GM23248 (cell line): ENCODE measurements around the gene ITGA11. TPM values are rescaled to one million over a fixed set of nuclear protein-coding genes. Genes with fewer than 3 reads are reported as not detected.

Source experiments
- DNase-seq: peaks from one replicate; pipeline ENCODE4 v3.0.0-alpha.2; 2015
- H2AFZ ChIP-seq: fragments of 200-600 bp; sonication (generic); 2 replicates; pipeline ENCODE4 v1.6.1; 2016; ENCODE audit warnings: antibody characterized with exemption
- H3F3A ChIP-seq: fragments of 200-600 bp; sonication (generic); 2 replicates; pipeline ENCODE4 v1.6.1; 2016; ENCODE audit warnings: mild to moderate bottlenecking, antibody characterized with exemption, mixed run types; ENCODE audit not compliant: insufficient read depth
- H3K27ac ChIP-seq: fragments of 200-600 bp; sonication (generic); 2 replicates; pipeline ENCODE4 v1.5.1; 2016; ENCODE audit warnings: mild to moderate bottlenecking
- H3K27me3 ChIP-seq: fragments of 200-600 bp; sonication (generic); replicated peaks from 2 replicates; pipeline ENCODE4 v1.6.1; 2016; ENCODE audit warnings: mild to moderate bottlenecking; ENCODE audit not compliant: insufficient read depth
- H3K36me3 ChIP-seq: fragments of 200-600 bp; sonication (generic); 2 replicates; pipeline ENCODE4 v1.6.1; 2016; ENCODE audit warnings: low read depth, mild to moderate bottlenecking
- H3K4me1 ChIP-seq: fragments of 200-600 bp; sonication (generic); 2 replicates; pipeline ENCODE4 v1.6.1; 2016; ENCODE audit warnings: mild to moderate bottlenecking; ENCODE audit not compliant: insufficient read depth
- H3K4me2 ChIP-seq: fragments of 200-600 bp; sonication (generic); one replicate; pipeline ENCODE4 v1.6.1; 2016; ENCODE audit warnings: mild to moderate bottlenecking; ENCODE audit not compliant: unreplicated experiment
- H3K4me3 ChIP-seq: fragments of 200-600 bp; sonication (generic); 2 replicates; pipeline ENCODE4 v1.5.1; 2016; ENCODE audit warnings: mild to moderate bottlenecking
- H3K79me2 ChIP-seq: fragments of 200-600 bp; sonication (generic); 2 replicates; pipeline ENCODE4 v1.6.1; 2016; ENCODE audit warnings: mild to moderate bottlenecking; ENCODE audit not compliant: insufficient read depth
- H3K9ac ChIP-seq: fragments of 200-600 bp; sonication (generic); 2 replicates; pipeline ENCODE4 v1.6.1; 2016; ENCODE audit warnings: mild to moderate bottlenecking
- H3K9me2 ChIP-seq: fragments of 200-600 bp; sonication (generic); 2 replicates; pipeline ENCODE4 v1.6.1; 2016; ENCODE audit warnings: mixed run types, mild to moderate bottlenecking, moderate library complexity; ENCODE audit not compliant: insufficient read depth
- H3K9me3 ChIP-seq: fragments of 200-600 bp; sonication (generic); one replicate; pipeline ENCODE4 v1.6.1; 2017; ENCODE audit warnings: low read depth
- H4K20me1 ChIP-seq: fragments of 200-600 bp; sonication (generic); 2 replicates; pipeline ENCODE4 v1.6.0; 2016; ENCODE audit not compliant: insufficient read depth
- EZH2 ChIP-seq: fragments of 200-600 bp; sonication (generic); IDR thresholded peaks from 2 replicates; pipeline ENCODE4 v1.6.1; 2018; ENCODE audit warnings: antibody characterized with exemption, mild to moderate bottlenecking; ENCODE audit not compliant: insufficient read depth, poor library complexity, severe bottlenecking
- EZH2phosphoT487 ChIP-seq: fragments of 200-600 bp; sonication (generic); IDR thresholded peaks from 2 replicates; pipeline ENCODE4 v1.6.1; 2018; ENCODE audit warnings: antibody characterized with exemption, moderate library complexity, mild to moderate bottlenecking, low read depth; ENCODE audit not compliant: insufficient read depth
- WGBS, 2 experiments: methylation state at CpG; one replicate each; pipeline ENCODE4 v1.1.6; 2015 to 2017; ENCODE audit warnings: low lambda C conversion rate in 2 of 2, low coverage in 1 of 2; ENCODE audit errors: missing lambda C conversion rate in 2 of 2; 5-methylcytosine and 5-hydroxymethylcytosine counted together
- in situ Hi-C: fragments of 300-500 bp; cut with MboI; formaldehyde crosslinking; loops from 2 replicates; pipeline ENCODE4 v1.15.0; 2020
- polyA plus RNA-seq: library from polyadenylated mRNA; unstranded; fragments of >200 nt; fragmentation: Nextera tagmentation; extraction: Ambion mirVana; gene quantifications from 2 replicates; pipeline ENCODE4 v1.2.1, GENCODE V29; 2016
- total RNA-seq: library from RNA; depleted of rRNA; stranded (reverse); fragments of >200 nt; shearing (Covaris generic); gene quantifications from 2 replicates; pipeline ENCODE4 v1.2.3, GENCODE V29; 2014

Gene ITGA11
- total and polyA plus RNA-seq, 2 experiments from 2014 or later = 312 to 352 TPM

DNA sequence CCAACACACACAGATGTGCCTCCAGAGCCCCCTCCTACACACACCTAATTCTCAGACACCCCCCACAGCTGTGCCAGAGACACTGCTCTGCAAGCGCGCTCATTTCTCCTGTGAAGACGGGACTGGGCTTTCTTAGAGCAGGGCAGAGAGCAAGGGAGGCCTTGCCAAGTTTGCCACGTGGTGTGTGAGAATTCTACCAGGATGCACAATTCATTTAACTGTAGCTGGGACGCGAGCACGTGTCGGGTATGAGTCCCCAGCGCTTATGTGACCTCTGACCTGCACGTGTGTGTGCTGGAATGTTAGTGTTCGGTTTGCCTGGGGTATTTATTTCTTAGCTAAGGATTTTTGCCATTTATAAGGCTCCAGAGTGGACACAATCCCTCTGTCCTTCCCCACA lies 117.4 kb downstream of the ITGA11 start:
- no peak overlapping the region for H3K27ac ChIP-seq
- in situ Hi-C loops = no loop called here
- peaks cover 15% of the 10 kb centered on the region for H3K4me1 ChIP-seq
- H3F3A ChIP-seq = peaks cover 28% of the 10 kb centered on the region
- H3K36me3 ChIP-seq = peaks cover 61% of the 10 kb centered on the region
- no peaks in the 10 kb centered on the region for H3K27me3 ChIP-seq
- H3K9me3 ChIP-seq = no peaks in the 10 kb centered on the region
- H3K4me2 ChIP-seq = no peak overlapping the region
- H3K79me2 ChIP-seq = no peaks in the 10 kb centered on the region
- 94 to 97% methylated on average over 11 of the region's 11 CpGs for WGBS, 2 experiments
- no peak for DNase-seq
- H4K20me1 ChIP-seq = no peaks in the 10 kb centered on the region
- TF ChIP-seq EZH2 = no peak
- TF ChIP-seq EZH2phosphoT487 = no peak
- no peak overlapping the region for H3K4me3 ChIP-seq
- no peak overlapping the region for H2AFZ ChIP-seq
- no peaks in the 10 kb centered on the region for H3K9me2 ChIP-seq
- H3K9ac ChIP-seq = no peak overlapping the region

DNA sequence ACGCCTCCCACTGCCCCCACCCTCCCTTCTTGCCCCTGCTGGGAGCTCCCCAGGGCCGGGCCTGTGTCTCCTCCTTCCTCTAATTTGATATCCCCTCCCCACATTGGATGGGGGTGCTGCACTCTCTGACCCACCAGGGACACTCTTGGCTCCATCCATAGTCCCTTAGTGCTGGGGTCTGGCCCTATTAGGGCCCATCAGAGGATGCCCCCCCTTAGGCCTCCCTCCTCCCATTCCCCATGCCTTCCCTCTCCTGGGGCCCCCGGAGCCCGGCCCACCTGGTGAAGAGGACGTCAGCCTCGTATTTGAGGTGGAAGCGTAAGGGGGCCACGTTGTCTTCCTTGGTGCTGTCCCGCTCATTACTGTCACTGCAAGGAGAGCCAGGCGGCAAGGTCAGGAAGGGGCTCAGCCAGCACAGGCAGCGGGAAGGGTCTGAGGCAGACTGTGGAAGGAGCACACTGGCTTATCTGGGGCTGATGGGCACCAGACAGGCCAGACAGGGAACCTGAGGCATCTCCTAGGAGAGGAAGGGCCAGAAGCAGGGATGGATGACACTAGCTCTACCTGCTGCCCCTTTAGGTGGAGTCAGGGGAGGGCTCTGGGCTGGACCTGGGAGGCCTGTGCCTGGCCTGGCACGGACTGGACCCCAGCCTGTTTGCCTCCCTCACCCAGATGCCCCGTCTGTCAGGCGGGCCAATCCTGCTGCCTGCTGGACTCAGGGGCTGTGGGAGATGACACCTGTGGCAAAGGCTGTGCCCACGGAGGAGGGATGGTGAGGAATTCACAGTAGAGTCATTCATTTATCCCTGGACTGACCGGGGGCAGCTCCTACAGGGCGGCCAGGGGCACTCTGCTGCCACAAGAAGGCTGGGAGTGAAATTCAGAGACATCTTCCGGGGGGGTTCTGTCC lies 118.2 kb downstream of the ITGA11 start:
- peaks cover 36% of the 10 kb centered on the region for H3F3A ChIP-seq
- no peaks in the 10 kb centered on the region for H3K27me3 ChIP-seq
- no peaks in the 10 kb centered on the region for H3K9me3 ChIP-seq
- peaks cover 16% of the 10 kb centered on the region for H3K4me1 ChIP-seq
- peaks cover 53% of the 10 kb centered on the region for H3K36me3 ChIP-seq
- no peak overlapping the region for H2AFZ ChIP-seq
- peak overlapping the region; percentile 36; the same call in 1 of the 2 replicates for H3K27ac ChIP-seq
- H3K9me2 ChIP-seq = no peaks in the 10 kb centered on the region
- H3K79me2 ChIP-seq = no peaks in the 10 kb centered on the region
- H3K4me2 ChIP-seq = no peak overlapping the region
- H3K4me3 ChIP-seq = no peak overlapping the region
- no peak for DNase-seq
- TF ChIP-seq EZH2 (no peak), EZH2phosphoT487 (no peak)
- no peak overlapping the region for H3K9ac ChIP-seq
- WGBS, 2 experiments = 90 to 93% methylated on average over 18 of the region's 18 CpGs
- H4K20me1 ChIP-seq = no peaks in the 10 kb centered on the region
- in situ Hi-C loops = no loop called here

DNA sequence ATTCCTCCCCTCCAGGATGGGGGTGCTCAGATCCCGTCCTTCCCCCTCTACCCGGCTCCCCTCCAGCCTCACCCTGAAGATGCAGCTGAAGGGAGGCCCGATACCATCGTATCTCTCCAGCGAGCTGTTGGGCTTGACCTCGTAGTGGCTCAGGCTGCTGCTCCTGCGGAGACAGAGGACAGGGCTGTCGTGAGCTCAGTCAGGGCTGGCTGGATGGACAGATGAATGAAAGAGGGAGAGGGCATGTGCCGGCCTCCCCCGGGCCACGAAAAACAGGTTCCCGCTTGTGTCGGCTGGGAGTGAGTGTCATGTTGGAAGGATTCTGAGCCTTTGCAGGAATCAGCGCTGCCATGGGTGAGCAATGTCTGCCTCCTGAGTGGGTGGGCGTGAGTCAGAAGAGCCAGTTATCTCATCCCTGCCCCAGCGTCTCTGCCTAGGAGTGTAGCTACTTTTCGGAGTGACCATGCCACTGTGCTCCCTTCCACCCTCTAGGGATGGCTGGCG lies 119.2 kb downstream of the ITGA11 start:
- Histone ChIP-seq H3K9me2 (no peaks in the 10 kb centered on the region), H3K4me2 (no peak overlapping the region), H3K27me3 (no peaks in the 10 kb centered on the region), H4K20me1 (no peaks in the 10 kb centered on the region), H3K4me1 (peaks cover 16% of the 10 kb centered on the region), H2AFZ (no peak overlapping the region), H3K79me2 (no peaks in the 10 kb centered on the region), H3K9me3 (no peaks in the 10 kb centered on the region), H3K9ac (peak overlapping the region; percentile 13; the same call in 1 of the 2 replicates), H3F3A (peaks cover 44% of the 10 kb centered on the region), H3K36me3 (peaks cover 51% of the 10 kb centered on the region), H3K27ac (peak overlapping the region; percentile 44), H3K4me3 (no peak overlapping the region)
- in situ Hi-C loops = no loop called here
- DNase-seq = peak; percentile 93
- WGBS, 2 experiments = 63 to 66% methylated on average over 18 of the region's 18 CpGs
- no peak for TF ChIP-seq EZH2phosphoT487
- TF ChIP-seq EZH2 = no peak

DNA sequence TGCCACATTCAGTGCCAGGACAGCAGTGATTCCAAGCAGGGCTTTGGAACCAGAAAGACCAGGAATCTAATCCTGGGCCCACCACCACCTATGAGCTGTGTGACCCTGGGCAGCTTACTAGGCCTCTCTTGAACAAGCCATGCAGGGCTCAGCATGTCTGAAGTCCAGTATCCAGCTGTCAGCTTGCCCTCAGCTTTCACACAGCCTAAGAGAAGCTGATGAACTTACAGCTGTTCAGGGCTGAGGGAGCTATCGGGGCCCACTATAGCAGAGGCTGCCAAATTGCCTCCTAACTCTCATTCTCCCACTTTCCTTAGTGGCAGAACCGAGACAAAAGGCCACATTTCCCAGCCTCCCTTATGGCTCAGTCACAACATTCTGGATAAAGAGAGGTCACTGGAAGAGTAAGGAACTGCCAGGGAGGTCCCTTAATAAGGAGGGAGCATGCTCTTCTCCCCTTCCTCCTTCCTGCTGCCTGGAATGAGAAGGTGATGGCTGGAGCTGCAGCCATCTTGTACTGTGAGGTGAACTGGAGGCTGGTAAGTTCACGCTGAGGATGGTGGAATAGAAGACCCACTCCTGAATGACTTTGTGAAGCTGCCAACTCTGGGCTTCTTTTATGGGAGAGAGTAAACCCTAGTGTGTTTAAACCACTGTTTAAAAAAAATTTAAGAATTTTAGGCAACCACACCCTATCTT lies 120.0 kb downstream of the ITGA11 start:
- H4K20me1 ChIP-seq = no peaks in the 10 kb centered on the region
- H3K27ac ChIP-seq = peak overlapping the region; percentile 44
- in situ Hi-C loops = no loop called here

More for the DNA sequence above, 120.0 kb downstream of the ITGA11 start:
- Histone ChIP-seq H3K79me2 (no peaks in the 10 kb centered on the region), H3K36me3 (peaks cover 51% of the 10 kb centered on the region), H3K9me2 (no peaks in the 10 kb centered on the region), H2AFZ (no peak overlapping the region), H3K9me3 (no peaks in the 10 kb centered on the region), H3K27me3 (no peaks in the 10 kb centered on the region), H3K4me3 (no peak overlapping the region), H3K4me1 (peaks cover 16% of the 10 kb centered on the region), H3F3A (peaks cover 50% of the 10 kb centered on the region), H3K9ac (peak overlapping the region; percentile 13; the same call in 1 of the 2 replicates), H3K4me2 (no peak overlapping the region)
- 88 to 91% methylated on average over 3 of the region's 3 CpGs for WGBS, 2 experiments
- TF ChIP-seq EZH2 = no peak
- no peak for TF ChIP-seq EZH2phosphoT487
- no peak for DNase-seq
